Measurements from ENCODE around the gene WNT3. TPM values are rescaled to one million over a fixed set of nuclear protein-coding genes. Genes with fewer than 3 reads are reported as not detected.

Gene WNT3
- total and polyA plus RNA-seq, 2 experiments from 2014 or later = 6.1 to 7.3 TPM

- Histone ChIP-seq H2AFZ (no peak overlapping the region), H3K4me1 (ENCODE audit: insufficient read depth) (peaks cover 12% of the 10 kb centered on the region), H3K27me3 (peaks cover 55% of the 10 kb centered on the region), H3K27ac (no peak overlapping the region), H3K79me2 (no peaks in the 10 kb centered on the region), H3K4me3 (no peak overlapping the region), H4K20me1 (ENCODE audit: insufficient read depth, poor library complexity, severe bottlenecking) (no peaks in the 10 kb centered on the region), H3K9me2 (replicated peaks; ENCODE audit: insufficient read depth) (no peaks in the 10 kb centered on the region), H3K9me3 (ENCODE audit: low read depth) (no peaks in the 10 kb centered on the region), H3K4me2 (no peak overlapping the region), H3K36me3 (replicated peaks; ENCODE audit: insufficient read depth, low read depth) (no peaks in the 10 kb centered on the region)
- WGBS (ENCODE audit: low lambda C conversion rate, missing lambda C conversion rate) = 52% methylated on average over 35 of the region's 35 CpGs
- no peak for TF ChIP-seq EZH2phosphoT487 (IDR thresholded peaks at IDR 0.05; ENCODE audit: low read depth, severe bottlenecking, unreplicated experiment)
- TF ChIP-seq CTCF (IDR thresholded peaks at IDR 0.05; ENCODE audit: poor library complexity) = peak; percentile 42
- DNase-seq (ENCODE audit: low spot score) = no peak
Measured at GRCh38 chr17:46822388-46822921, 4.0 kb upstream of the WNT3 start.

GRCh38 chr17:46821482-46822387 is 3.2 kb upstream of the WNT3 start:
- Histone ChIP-seq H3K9me2 (replicated peaks; ENCODE audit: insufficient read depth) (no peaks in the 10 kb centered on the region), H3K4me1 (ENCODE audit: insufficient read depth) (peaks cover 12% of the 10 kb centered on the region), H3K27ac (no peak overlapping the region), H4K20me1 (ENCODE audit: insufficient read depth, poor library complexity, severe bottlenecking) (no peaks in the 10 kb centered on the region), H3K4me2 (no peak overlapping the region), H3K79me2 (no peaks in the 10 kb centered on the region), H3K36me3 (replicated peaks; ENCODE audit: insufficient read depth, low read depth) (no peaks in the 10 kb centered on the region), H3K9me3 (ENCODE audit: low read depth) (no peaks in the 10 kb centered on the region), H3K27me3 (peaks cover 62% of the 10 kb centered on the region), H2AFZ (no peak overlapping the region), H3K4me3 (no peak overlapping the region)
- peak; percentile 54 for TF ChIP-seq EZH2 (IDR thresholded peaks at IDR 0.05; ENCODE audit: borderline replicate concordance)
- TF ChIP-seq CTCF (IDR thresholded peaks at IDR 0.05; ENCODE audit: poor library complexity) = no peak
- DNase-seq (ENCODE audit: low spot score) = no peak
- WGBS (ENCODE audit: low lambda C conversion rate, missing lambda C conversion rate) = 24% methylated on average over 30 of the region's 31 CpGs

- Histone ChIP-seq H3K4me3 (no peak overlapping the region), H3K4me2 (no peak overlapping the region), H3K4me1 (ENCODE audit: insufficient read depth) (peaks cover 12% of the 10 kb centered on the region), H3K9me3 (ENCODE audit: low read depth) (no peaks in the 10 kb centered on the region), H3K36me3 (replicated peaks; ENCODE audit: insufficient read depth, low read depth) (no peaks in the 10 kb centered on the region), H2AFZ (no peak overlapping the region), H3K9me2 (replicated peaks; ENCODE audit: insufficient read depth) (no peaks in the 10 kb centered on the region), H3K27me3 (peaks cover 68% of the 10 kb centered on the region), H3K27ac (no peak overlapping the region), H3K79me2 (no peaks in the 10 kb centered on the region), H4K20me1 (ENCODE audit: insufficient read depth, poor library complexity, severe bottlenecking) (no peaks in the 10 kb centered on the region)
- TF ChIP-seq EZH2phosphoT487 (IDR thresholded peaks at IDR 0.05; ENCODE audit: low read depth, severe bottlenecking, unreplicated experiment) = no peak
- no peak for TF ChIP-seq CTCF (IDR thresholded peaks at IDR 0.05; ENCODE audit: poor library complexity)
- TF ChIP-seq EZH2 (IDR thresholded peaks at IDR 0.05; ENCODE audit: borderline replicate concordance) = no peak
- 55% methylated on average over 13 of the region's 13 CpGs for WGBS (ENCODE audit: low lambda C conversion rate, missing lambda C conversion rate)
- no peak for DNase-seq (ENCODE audit: low spot score)
Measured at GRCh38 chr17:46820592-46821450, 2.3 kb upstream of the WNT3 start.

Measured in hepatocyte (in vitro differentiated cells).